PC-9 (cell line): ENCODE data around the gene KRTAP9-8.

Experiments
- CTCF ChIP-seq: fragments of 200-600 bp; sonication (generic); conservative IDR thresholded peaks from 2 replicates; pipeline ENCODE4 v1.6.1; 2017; ENCODE audit warnings: mixed run types, antibody characterized with exemption, mild to moderate bottlenecking, moderate library complexity
- EZH2 ChIP-seq: fragments of 200-600 bp; sonication (generic); IDR thresholded peaks from 2 replicates; pipeline ENCODE4 v1.8.0; 2017; ENCODE audit warnings: antibody characterized with exemption, low read depth

- TF ChIP-seq CTCF: no peak
- no peak for TF ChIP-seq EZH2
Observed at GRCh38 chr17:41251261-41251660, 13.5 kb downstream of the KRTAP9-8 start.
